Right lobe of liver (tissue), 6 donors: ENCODE measurements around the gene ABCB8. TPM values are rescaled to one million over a fixed set of nuclear protein-coding genes. Genes with fewer than 3 reads are reported as not detected.
"Not testable (repeated sequence)": the region's sequence is repeated elsewhere in the genome, so short reads cannot be mapped to it uniquely, and the experiment has no call there.

Source experiments
- ATAC-seq, 4 donors: fragments of 200-7000 bp; cut with Tn5 transposase; one replicate each; pipeline ENCODE4 v1.9.1; 2020; ENCODE audit warnings: mild to moderate bottlenecking in 4 of 4, moderate library complexity in 4 of 4
- DNase-seq, 3 donors: peaks; one replicate each; pipeline ENCODE4 v3.0.0-alpha.2; 2020
- H3K27ac ChIP-seq, 3 donors: fragments of 200-600 bp; one replicate each; pipeline ENCODE4 v1.8.0; 2022
- H3K27me3 ChIP-seq, 2 donors: fragments of 200-600 bp; one replicate each; pipeline ENCODE4 v1.8.0; 2022
- H3K36me3 ChIP-seq, 4 donors: fragments of 200-600 bp; sonication (generic) in 1 of 4; one replicate each; pipeline versions ENCODE4 v1.5.1 to v1.8.0; 2017 to 2022; ENCODE audit warnings: control low read depth in 1 of 4
- H3K4me1 ChIP-seq, 4 donors: fragments of 200-600 bp; sonication (generic) in 1 of 4; one replicate each; pipeline versions ENCODE4 v1.5.1 to v1.8.0; 2017 to 2022; ENCODE audit warnings: control low read depth in 1 of 4
- H3K4me3 ChIP-seq, 3 donors: fragments of 200-600 bp; one replicate each; pipeline ENCODE4 v1.8.0; 2022
- H3K9me3 ChIP-seq, 4 donors: fragments of 200-600 bp; sonication (generic) in 1 of 4; one replicate each; pipeline versions ENCODE4 v1.5.1 to v1.8.0; 2017 to 2022; ENCODE audit warnings: control low read depth in 1 of 4
- CTCF ChIP-seq, 4 donors: fragments of 200-600 bp in 3 of 4; fragments of 450-650 bp in 1 of 4; IDR thresholded peaks; one replicate each; pipeline versions ENCODE4 v1.5.1 to v1.8.0; 2016 to 2022; ENCODE audit warnings: antibody characterized with exemption in 4 of 4, mild to moderate bottlenecking in 2 of 4
- POLR2A ChIP-seq: fragments of 450-650 bp; IDR thresholded peaks from one replicate; pipeline ENCODE4 v1.6.1; 2017; ENCODE audit warnings: antibody characterized with exemption, mild to moderate bottlenecking
- WGBS: methylation state at CpG from one replicate; pipeline ENCODE4 v1.1.6; 2018; ENCODE audit warnings: low coverage, low lambda C conversion rate; ENCODE audit not compliant: insufficient coverage; ENCODE audit errors: missing lambda C conversion rate; 5-methylcytosine and 5-hydroxymethylcytosine counted together
- intact Hi-C, 2 donors: fragments of 100-400 bp; cut with DNase I; formaldehyde crosslinking; loops; one replicate each; pipeline versions ENCODE4 v1.11.2 to v1.14.1; 2022
- total RNA-seq, 6 experiments: library from RNA; depleted of rRNA in 2 of 6; stranded (reverse); fragments of >200 nt in 2 of 6; fragmentation: NEBNext Ultra II Directional in 3 of 6; extraction: Animal tissue kit (Norgen Biotek cat#: 25700) in 3 of 6; gene quantifications; one replicate each; pipeline versions ENCODE4 v1.1.0 to v1.2.4, GENCODE V29; 2016 to 2023
- donor health status: DM: no; HTN: yes; CAD: no.
- donor health status: DM: no; HTN: no; CAD: no.
- donor health status: DM: no; HTN: no; CAD: no.
- donor health status: DM: no; HTN: yes; CAD: no.
- donor health status: DM: no; HTN: yes; CAD: no.

The ABCB8 gene
- total RNA-seq, 6 experiments from 2014 or later = 22.3 to 33.8 (median 26.8) TPM

- Histone ChIP-seq H3K4me1 (peaks cover 0 to 5% (median 0%) of the 10 kb centered on the region in 4 donors), H3K4me3 (no peak overlapping the region), H3K36me3 (peaks cover 0 to 1% (median 0%) of the 10 kb centered on the region in 4 donors), H3K27ac (no peak overlapping the region), H3K27me3 (no peaks in the 10 kb centered on the region), H3K9me3 (no peaks in the 10 kb centered on the region)
- TF ChIP-seq CTCF (IDR thresholded peaks at IDR 0.05) (no peak), POLR2A (no peak)
- ATAC-seq = no peak
- intact Hi-C loops = no loop called here
- no peak for DNase-seq
- WGBS = 93% methylated on average over 10 of the region's 30 CpGs
Observed at GRCh38 chr7:151040616-151041375, 12.5 kb downstream of the ABCB8 start.

- H3K27ac ChIP-seq, intact Hi-C loops, DNase-seq, H3K36me3 ChIP-seq, ATAC-seq, H3K4me3 ChIP-seq, H3K4me1 ChIP-seq, H3K9me3 ChIP-seq, H3K27me3 ChIP-seq: not testable (repeated sequence)
- WGBS = 93% methylated on average over 9 of the region's 10 CpGs
Observed at GRCh38 chr7:151043449-151043848, 15.2 kb downstream of the ABCB8 start.

- ATAC-seq = no peak
- DNase-seq = no peak
- no peaks in the 10 kb centered on the region for H3K36me3 ChIP-seq
Observed at GRCh38 chr7:151043959-151044358, 15.7 kb downstream of the ABCB8 start.

GRCh38 chr7:151045262-151045661, 17.0 kb downstream of the ABCB8 start:
- DNase-seq (no peak), ATAC-seq (no peak)
- no CpG with 5 or more reads among the region's 11 CpGs for WGBS
- H3K36me3 ChIP-seq = no peaks in the 10 kb centered on the region
- H3K27ac ChIP-seq = no peak overlapping the region
- no peak overlapping the region for H3K4me3 ChIP-seq
- no peak for TF ChIP-seq CTCF (IDR thresholded peaks at IDR 0.05)
- TF ChIP-seq POLR2A = no peak
- H3K27me3 ChIP-seq = no peaks in the 10 kb centered on the region
- H3K4me1 ChIP-seq = no peaks in the 10 kb centered on the region
- H3K9me3 ChIP-seq = no peaks in the 10 kb centered on the region
- intact Hi-C loops = no loop called here

More at GRCh38 chr7:151043959-151044358, 15.7 kb downstream of the ABCB8 start:
- TF ChIP-seq POLR2A (no peak), CTCF (IDR thresholded peaks at IDR 0.05) (no peak)
- no peaks in the 10 kb centered on the region for H3K27me3 ChIP-seq
- 93% methylated on average over 7 of the region's 20 CpGs for WGBS
- intact Hi-C loops = no loop called here
- no peak overlapping the region for H3K27ac ChIP-seq
- H3K4me1 ChIP-seq = peaks cover 0 to 2% (median 0%) of the 10 kb centered on the region in 4 donors
- no peaks in the 10 kb centered on the region for H3K9me3 ChIP-seq
- no peak overlapping the region for H3K4me3 ChIP-seq

GRCh38 chr7:151045967-151046366, 17.7 kb downstream of the ABCB8 start:
- DNase-seq (no peak), ATAC-seq (no peak)
- Histone ChIP-seq H3K36me3 (no peaks in the 10 kb centered on the region), H3K4me1 (no peaks in the 10 kb centered on the region), H3K27me3 (no peaks in the 10 kb centered on the region), H3K4me3 (no peak overlapping the region), H3K9me3 (no peaks in the 10 kb centered on the region), H3K27ac (no peak overlapping the region)
- no peak for TF ChIP-seq CTCF (IDR thresholded peaks at IDR 0.05)
- no peak for TF ChIP-seq POLR2A
- 74% methylated on average over 5 of the region's 9 CpGs for WGBS
- intact Hi-C loops = no loop called here
